ENCODE data around the gene RCAN3.
"Not testable (repeated sequence)": the region's sequence is repeated elsewhere in the genome, so short reads cannot be mapped to it uniquely, and the experiment has no call there.

RCAN3 gene

DNA sequence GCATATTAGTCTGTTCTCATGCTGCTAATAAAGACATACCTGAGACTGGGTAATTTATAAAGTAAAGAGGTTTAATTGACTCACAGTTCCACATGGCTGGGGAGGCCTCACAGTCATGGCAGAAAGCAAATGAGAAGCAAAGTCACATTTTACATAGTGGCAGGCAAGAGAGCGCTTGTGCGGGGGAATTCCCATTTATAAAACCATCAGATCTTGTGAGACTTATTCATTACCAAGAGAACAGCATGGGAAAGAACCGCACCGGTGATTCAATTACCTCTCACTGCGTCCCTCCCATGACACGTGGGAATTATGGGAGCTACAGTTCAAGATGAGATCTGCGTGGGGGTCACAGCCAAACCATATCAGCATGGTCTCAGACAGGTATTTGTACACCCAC is 14.5 kb upstream of the RCAN3 start:
- ATAC-seq = not testable (repeated sequence)

- TF ChIP-seq, protein P1, sequence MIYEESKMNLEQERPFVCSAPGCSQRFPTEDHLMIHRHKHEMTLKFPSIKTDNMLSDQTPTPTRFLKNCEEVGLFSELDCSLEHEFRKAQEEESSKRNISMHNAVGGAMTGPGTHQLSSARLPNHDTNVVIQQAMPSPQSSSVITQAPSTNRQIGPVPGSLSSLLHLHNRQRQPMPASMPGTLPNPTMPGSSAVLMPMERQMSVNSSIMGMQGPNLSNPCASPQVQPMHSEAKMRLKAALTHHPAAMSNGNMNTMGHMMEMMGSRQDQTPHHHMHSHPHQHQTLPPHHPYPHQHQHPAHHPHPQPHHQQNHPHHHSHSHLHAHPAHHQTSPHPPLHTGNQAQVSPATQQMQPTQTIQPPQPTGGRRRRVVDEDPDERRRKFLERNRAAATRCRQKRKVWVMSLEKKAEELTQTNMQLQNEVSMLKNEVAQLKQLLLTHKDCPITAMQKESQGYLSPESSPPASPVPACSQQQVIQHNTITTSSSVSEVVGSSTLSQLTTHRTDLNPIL (CRISPR knock-in tag; IDR thresholded peaks at IDR 0.05; ENCODE audit: low read depth) = no peak
- TF ChIP-seq ZC3H10 (CRISPR knock-in tag; IDR thresholded peaks at IDR 0.05) (no peak), TCF4 (CRISPR knock-in tag; IDR thresholded peaks at IDR 0.05; ENCODE audit: borderline replicate concordance) (no peak), CSRNP3 (CRISPR knock-in tag; IDR thresholded peaks at IDR 0.05) (no peak), ZNF565 (CRISPR knock-in tag; conservative IDR thresholded peaks at IDR 0.05; ENCODE audit: low read depth) (no peak), OSR1 (CRISPR knock-in tag; IDR thresholded peaks at IDR 0.05) (no peak), ARNTL (CRISPR knock-in tag; IDR thresholded peaks at IDR 0.05; ENCODE audit: borderline replicate concordance, low read depth) (no peak), ESRRG (CRISPR knock-in tag; IDR thresholded peaks at IDR 0.05) (no peak), SNAI2 (CRISPR knock-in tag; IDR thresholded peaks at IDR 0.05) (no peak), RARB (CRISPR knock-in tag; IDR thresholded peaks at IDR 0.05) (no peak)
- TF ChIP-seq, protein P2, sequence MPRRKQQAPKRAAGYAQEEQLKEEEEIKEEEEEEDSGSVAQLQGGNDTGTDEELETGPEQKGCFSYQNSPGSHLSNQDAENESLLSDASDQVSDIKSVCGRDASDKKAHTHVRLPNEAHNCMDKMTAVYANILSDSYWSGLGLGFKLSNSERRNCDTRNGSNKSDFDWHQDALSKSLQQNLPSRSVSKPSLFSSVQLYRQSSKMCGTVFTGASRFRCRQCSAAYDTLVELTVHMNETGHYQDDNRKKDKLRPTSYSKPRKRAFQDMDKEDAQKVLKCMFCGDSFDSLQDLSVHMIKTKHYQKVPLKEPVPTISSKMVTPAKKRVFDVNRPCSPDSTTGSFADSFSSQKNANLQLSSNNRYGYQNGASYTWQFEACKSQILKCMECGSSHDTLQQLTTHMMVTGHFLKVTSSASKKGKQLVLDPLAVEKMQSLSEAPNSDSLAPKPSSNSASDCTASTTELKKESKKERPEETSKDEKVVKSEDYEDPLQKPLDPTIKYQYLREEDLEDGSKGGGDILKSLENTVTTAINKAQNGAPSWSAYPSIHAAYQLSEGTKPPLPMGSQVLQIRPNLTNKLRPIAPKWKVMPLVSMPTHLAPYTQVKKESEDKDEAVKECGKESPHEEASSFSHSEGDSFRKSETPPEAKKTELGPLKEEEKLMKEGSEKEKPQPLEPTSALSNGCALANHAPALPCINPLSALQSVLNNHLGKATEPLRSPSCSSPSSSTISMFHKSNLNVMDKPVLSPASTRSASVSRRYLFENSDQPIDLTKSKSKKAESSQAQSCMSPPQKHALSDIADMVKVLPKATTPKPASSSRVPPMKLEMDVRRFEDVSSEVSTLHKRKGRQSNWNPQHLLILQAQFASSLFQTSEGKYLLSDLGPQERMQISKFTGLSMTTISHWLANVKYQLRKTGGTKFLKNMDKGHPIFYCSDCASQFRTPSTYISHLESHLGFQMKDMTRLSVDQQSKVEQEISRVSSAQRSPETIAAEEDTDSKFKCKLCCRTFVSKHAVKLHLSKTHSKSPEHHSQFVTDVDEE (CRISPR knock-in tag; IDR thresholded peaks at IDR 0.05) = no peak
- no peak for ATAC-seq
These were observed 13.0 kb upstream of the RCAN3 start for GRCh38 chr1:24489674-24490073.

GRCh38 chr1:24490101-24490781 is 12.4 kb upstream of the RCAN3 start:
- ATAC-seq = no peak
- TF ChIP-seq GLIS3 (CRISPR knock-in tag; IDR thresholded peaks at IDR 0.05) = no peak
- no peak for TF ChIP-seq CSDC2 (CRISPR knock-in tag; IDR thresholded peaks at IDR 0.05)
- TF ChIP-seq ZNF8 (CRISPR knock-in tag; IDR thresholded peaks at IDR 0.05) = no peak
- no peak for TF ChIP-seq PPARA (CRISPR knock-in tag; IDR thresholded peaks at IDR 0.05; ENCODE audit: borderline replicate concordance)
- TF ChIP-seq ARNTL (CRISPR knock-in tag; IDR thresholded peaks at IDR 0.05; ENCODE audit: borderline replicate concordance, low read depth) = no peak
- TF ChIP-seq ESRRG (CRISPR knock-in tag; IDR thresholded peaks at IDR 0.05) = no peak
- TF ChIP-seq OSR1 (CRISPR knock-in tag; IDR thresholded peaks at IDR 0.05) = no peak
- no peak for TF ChIP-seq ZNF565 (CRISPR knock-in tag; conservative IDR thresholded peaks at IDR 0.05; ENCODE audit: low read depth)
- TF ChIP-seq POU6F1 (CRISPR knock-in tag; IDR thresholded peaks at IDR 0.05; ENCODE audit: borderline replicate concordance, low read depth) = no peak
- no peak for TF ChIP-seq TCF4 (CRISPR knock-in tag; IDR thresholded peaks at IDR 0.05; ENCODE audit: borderline replicate concordance)
- TF ChIP-seq TOX (CRISPR knock-in tag; IDR thresholded peaks at IDR 0.05; ENCODE audit: borderline replicate concordance) = no peak
- no peak for TF ChIP-seq CSRNP3 (CRISPR knock-in tag; IDR thresholded peaks at IDR 0.05)
- no peak for TF ChIP-seq SNAI2 (CRISPR knock-in tag; IDR thresholded peaks at IDR 0.05)
- TF ChIP-seq ZNF70 (CRISPR knock-in tag; IDR thresholded peaks at IDR 0.05) = no peak
- TF ChIP-seq ZFP30 (CRISPR knock-in tag; IDR thresholded peaks at IDR 0.05) = no peak
- TF ChIP-seq, protein P1 (CRISPR knock-in tag; IDR thresholded peaks at IDR 0.05; ENCODE audit: low read depth) = no peak
- TF ChIP-seq ZC3H10 (CRISPR knock-in tag; IDR thresholded peaks at IDR 0.05) = no peak
- TF ChIP-seq RARB (CRISPR knock-in tag; IDR thresholded peaks at IDR 0.05) = no peak
- TF ChIP-seq, protein P2 (CRISPR knock-in tag; IDR thresholded peaks at IDR 0.05) = no peak
